ENCODE results near the gene INAFM2. TPM values are rescaled to one million over a fixed set of nuclear protein-coding genes. Genes with fewer than 3 reads are reported as not detected.

Gene INAFM2
- total RNA-seq, 2 donors from 2014 or later = 5.8 to 14.2 TPM

DNA sequence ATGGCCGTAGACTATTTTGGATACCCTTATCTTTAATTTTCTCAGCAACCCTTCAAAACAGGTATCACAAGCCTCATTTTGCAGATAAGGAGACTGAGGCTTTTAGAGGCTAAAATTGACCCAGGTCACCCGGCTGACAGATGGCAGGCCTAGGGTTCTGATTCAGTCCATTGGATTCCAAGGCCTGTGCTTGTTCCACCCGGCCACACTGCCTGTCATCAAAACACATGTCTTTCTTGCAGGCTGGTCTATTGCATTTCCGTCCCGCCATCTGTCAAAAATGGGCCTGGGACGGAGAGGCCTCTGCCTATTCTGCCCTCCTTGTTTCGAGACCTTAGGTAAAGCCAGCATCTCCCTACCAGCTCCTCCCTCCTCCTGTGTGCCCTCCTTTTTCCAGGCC lies 8.1 kb downstream of the INAFM2 start:
- H3K27ac Mint-ChIP-seq = no peak overlapping the region

GRCh38 chr15:40332113-40332781 lies 8.8 kb downstream of the INAFM2 start:
- no peaks in the 10 kb centered on the region for H3K9me3 Mint-ChIP-seq
- no peaks in the 10 kb centered on the region for H3K36me3 Mint-ChIP-seq
- no peak for DNase-seq (ENCODE audit: low spot score in 2 of 2)
- no peak for ATAC-seq
- no peak overlapping the region for H3K27ac Mint-ChIP-seq

More for the DNA sequence above, 8.1 kb downstream of the INAFM2 start:
- H3K9me3 Mint-ChIP-seq = no peaks in the 10 kb centered on the region
- DNase-seq (ENCODE audit: low spot score in 2 of 2) (no peak), ATAC-seq (no peak)
- H3K36me3 Mint-ChIP-seq = no peaks in the 10 kb centered on the region

DNA sequence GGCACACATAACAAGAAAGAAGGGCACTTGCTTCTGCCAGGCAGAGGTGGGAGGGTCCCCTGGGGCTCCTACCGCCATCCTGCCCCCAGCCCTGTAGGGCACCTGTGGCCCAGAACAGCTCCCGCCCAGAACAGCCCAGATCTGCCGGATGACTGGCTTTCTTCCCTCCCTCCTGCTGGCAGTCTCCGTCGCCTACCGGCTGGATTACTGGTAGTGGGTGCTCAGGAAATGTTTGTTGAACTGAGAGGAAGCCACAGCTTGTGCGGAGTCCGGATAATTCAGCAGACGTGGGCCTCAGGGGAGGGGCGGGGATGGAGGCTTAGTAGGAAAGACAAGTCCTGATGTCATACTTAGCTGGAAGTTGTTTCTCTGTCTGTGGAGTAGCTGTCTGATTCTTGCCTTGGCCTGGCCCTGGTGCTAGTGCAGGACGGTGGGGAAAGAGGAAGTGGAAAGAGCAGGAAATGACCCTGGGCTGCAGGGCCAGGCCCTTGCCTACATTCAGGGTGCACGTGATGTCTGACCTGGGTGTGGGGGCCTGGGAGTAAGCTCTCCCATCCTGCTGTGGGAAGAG lies 10.5 kb downstream of the INAFM2 start:
- peak overlapping the region; percentile 41 to 62 for H3K27ac Mint-ChIP-seq
- no peaks in the 10 kb centered on the region for H3K9me3 Mint-ChIP-seq
- DNase-seq (ENCODE audit: low spot score in 2 of 2) = no peak
- ATAC-seq = peak; percentile 16 to 61
- no peaks in the 10 kb centered on the region for H3K36me3 Mint-ChIP-seq

GRCh38 chr15:40334541-40334940 lies 11.0 kb downstream of the INAFM2 start:
- DNase-seq (ENCODE audit: low spot score in 2 of 2) (no peak), ATAC-seq (peak in 1 of 2 donors; percentile 2)
- no peaks in the 10 kb centered on the region for H3K9me3 Mint-ChIP-seq
- H3K36me3 Mint-ChIP-seq = no peaks in the 10 kb centered on the region
- H3K27ac Mint-ChIP-seq = peak overlapping the region in 1 of 2 donors; percentile 41

- no peak for ATAC-seq
Observed at GRCh38 chr15:40334941-40335795, 11.7 kb downstream of the INAFM2 start.

DNA sequence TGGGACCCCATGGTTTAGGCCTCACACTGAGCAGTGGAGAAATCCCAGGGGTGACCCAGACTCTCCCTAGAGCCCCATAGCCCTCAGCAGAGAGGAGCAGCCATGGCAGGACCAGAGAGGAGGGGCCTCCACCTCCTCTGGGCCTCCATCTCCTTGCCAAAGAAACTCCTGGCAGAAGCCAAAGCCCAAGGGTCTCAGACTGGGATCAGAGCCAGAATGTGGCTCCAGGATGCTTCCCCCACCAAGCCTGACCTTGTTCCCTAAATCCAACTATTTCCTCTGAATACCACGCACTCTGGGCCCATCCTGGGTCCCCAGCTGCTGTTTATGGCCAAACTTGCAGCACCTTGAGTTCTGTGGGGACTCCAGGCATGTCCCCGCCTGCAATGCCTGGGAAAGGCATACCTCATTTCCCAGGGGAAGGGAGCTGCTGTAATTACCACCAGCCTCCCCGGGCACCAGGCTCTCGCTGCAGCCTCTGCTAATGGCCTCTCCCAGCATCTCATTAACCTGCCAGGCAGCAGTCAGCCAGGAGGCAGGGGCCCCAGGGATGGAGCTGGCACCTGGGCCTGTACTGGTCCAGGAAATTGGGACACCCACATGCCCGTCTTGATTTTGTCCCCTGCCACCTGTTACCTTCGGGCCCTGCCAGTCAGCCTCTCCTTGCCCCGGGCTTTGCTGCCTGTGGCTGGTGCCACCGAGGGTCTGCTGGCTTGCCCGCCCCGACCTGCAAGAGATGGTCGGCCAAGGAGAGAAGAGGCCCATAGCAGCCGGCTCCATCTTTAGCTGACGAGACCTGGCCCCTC lies 12.6 kb downstream of the INAFM2 start:
- DNase-seq (ENCODE audit: low spot score in 2 of 2) (no peak), ATAC-seq (no peak)
- Mint-ChIP-seq H3K9me3 (no peaks in the 10 kb centered on the region), H3K36me3 (no peaks in the 10 kb centered on the region), H3K27ac (peak overlapping the region; percentile 15 to 41)

More at GRCh38 chr15:40334941-40335795, 11.7 kb downstream of the INAFM2 start:
- Mint-ChIP-seq H3K27ac (peak overlapping the region; percentile 15 to 41), H3K36me3 (no peaks in the 10 kb centered on the region), H3K9me3 (no peaks in the 10 kb centered on the region)
- no peak for DNase-seq (ENCODE audit: low spot score in 2 of 2)

GRCh38 chr15:40336744-40337122 lies 13.2 kb downstream of the INAFM2 start:
- Mint-ChIP-seq H3K36me3 (no peaks in the 10 kb centered on the region), H3K9me3 (no peaks in the 10 kb centered on the region), H3K27ac (no peak overlapping the region)
- no peak for ATAC-seq
- DNase-seq (ENCODE audit: low spot score in 2 of 2) = no peak

GRCh38 chr15:40337597-40337996 lies 14.1 kb downstream of the INAFM2 start:
- H3K27ac Mint-ChIP-seq = no peak overlapping the region
- ATAC-seq (peak in 1 of 2 donors; percentile 4), DNase-seq (ENCODE audit: low spot score in 2 of 2) (no peak)

GRCh38 chr15:40338041-40338657 lies 14.7 kb downstream of the INAFM2 start:
- peak in 1 of 2 donors; percentile 85 for DNase-seq (ENCODE audit: low spot score in 2 of 2)
- no peaks in the 10 kb centered on the region for H3K36me3 Mint-ChIP-seq
- no peak overlapping the region for H3K27ac Mint-ChIP-seq
- peak; percentile 85 to 92 for ATAC-seq
- H3K9me3 Mint-ChIP-seq = no peaks in the 10 kb centered on the region

More at GRCh38 chr15:40337597-40337996, 14.1 kb downstream of the INAFM2 start:
- H3K9me3 Mint-ChIP-seq = no peaks in the 10 kb centered on the region
- H3K36me3 Mint-ChIP-seq = no peaks in the 10 kb centered on the region

DNA sequence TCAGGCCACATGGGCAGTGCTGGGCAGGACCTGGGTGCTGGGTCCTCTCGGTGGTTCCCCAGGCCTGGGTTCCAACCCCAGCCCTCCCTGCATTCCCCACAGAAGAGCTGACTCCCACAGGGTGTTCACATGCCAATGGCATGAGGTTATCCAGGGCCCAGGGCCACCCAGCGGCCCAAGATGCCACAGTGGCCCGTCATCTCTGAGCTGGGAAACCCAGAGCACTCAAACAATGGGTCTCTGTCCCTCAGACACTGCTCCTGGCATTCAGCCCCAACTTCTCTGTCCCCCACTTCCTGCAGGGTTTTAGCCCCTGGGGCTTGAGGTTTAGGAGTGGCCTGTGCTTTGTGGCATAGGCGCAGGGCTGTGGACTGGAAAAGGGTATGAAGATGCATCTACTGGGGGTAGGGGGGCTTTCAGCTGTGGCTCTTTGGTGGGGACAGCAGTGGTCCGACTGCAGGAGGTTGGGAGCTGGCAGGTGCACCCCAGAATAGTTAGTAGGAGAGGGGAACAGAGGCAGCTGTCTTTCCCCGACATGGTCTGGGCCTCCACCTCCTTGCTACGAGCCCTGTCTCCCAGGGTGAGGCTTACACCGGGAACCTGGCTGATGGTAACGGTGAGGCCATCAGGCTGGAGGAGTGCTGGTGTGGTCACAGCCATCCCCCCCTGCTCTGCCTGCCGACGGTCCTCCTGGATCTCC lies 15.6 kb downstream of the INAFM2 start:
- no peak overlapping the region for H3K27ac Mint-ChIP-seq
- no peak for ATAC-seq

GRCh38 chr15:40339621-40339945 lies 16.1 kb downstream of the INAFM2 start:
- Mint-ChIP-seq H3K36me3 (no peaks in the 10 kb centered on the region), H3K27ac (no peak overlapping the region), H3K9me3 (no peaks in the 10 kb centered on the region)
- DNase-seq (ENCODE audit: low spot score in 2 of 2) = no peak
- no peak for ATAC-seq

More for the DNA sequence above, 15.6 kb downstream of the INAFM2 start:
- H3K36me3 Mint-ChIP-seq = no peaks in the 10 kb centered on the region
- no peaks in the 10 kb centered on the region for H3K9me3 Mint-ChIP-seq
- no peak for DNase-seq (ENCODE audit: low spot score in 2 of 2)

GRCh38 chr15:40340038-40340739 lies 16.7 kb downstream of the INAFM2 start:
- H3K9me3 Mint-ChIP-seq = no peaks in the 10 kb centered on the region
- no peak overlapping the region for H3K27ac Mint-ChIP-seq
- DNase-seq (ENCODE audit: low spot score in 2 of 2) = no peak
- ATAC-seq = no peak
- no peaks in the 10 kb centered on the region for H3K36me3 Mint-ChIP-seq

GRCh38 chr15:40340740-40341400 lies 17.4 kb downstream of the INAFM2 start, which contains the start of gene CCDC9B:
Gene CCDC9B (minus strand): TSS chr15:40340939. CDS start chr15:40340819, 120 bp downstream.
- ATAC-seq (no peak), DNase-seq (ENCODE audit: low spot score in 2 of 2) (no peak)
- H3K9me3 Mint-ChIP-seq = no peaks in the 10 kb centered on the region
- H3K27ac Mint-ChIP-seq = no peak within 1 kb of the TSS
- H3K36me3 Mint-ChIP-seq = no peaks in the 10 kb centered on the region

- no peaks in the 10 kb centered on the region for H3K36me3 Mint-ChIP-seq
- DNase-seq (ENCODE audit: low spot score in 2 of 2) (no peak), ATAC-seq (no peak)
- no peak overlapping the region for H3K27ac Mint-ChIP-seq
- no peaks in the 10 kb centered on the region for H3K9me3 Mint-ChIP-seq
Observed at GRCh38 chr15:40342416-40343320, 19.2 kb downstream of the INAFM2 start.

All from activated naive CD4-positive, alpha-beta T cell treated with anti-CD3 and anti-CD28 coated beads, Interleukin-2, amount 50 U/mL, for 72 hours (primary cell).